ENCODE results near the gene SLC30A5. TPM values are rescaled to one million over a fixed set of nuclear protein-coding genes. Genes with fewer than 3 reads are reported as not detected.
"Not testable (repeated sequence)": the region's sequence is repeated elsewhere in the genome, so short reads cannot be mapped to it uniquely, and the experiment has no call there.

Gene SLC30A5
- total and polyA plus RNA-seq, 2 experiments from 2014 or later = 41.2 to 54.3 TPM

GRCh38 chr5:69140827-69141226 lies 47.0 kb downstream of the SLC30A5 start:
- Histone ChIP-seq H3K4me1 (ENCODE audit: low read depth) (no peaks in the 10 kb centered on the region), H3K27me3 (no peaks in the 10 kb centered on the region), H3K27ac (no peak overlapping the region), H3K36me3 (no peaks in the 10 kb centered on the region), H3K9me3 (ENCODE audit: low read depth) (no peaks in the 10 kb centered on the region), H3K4me3 (no peak overlapping the region)
- no peak for TF ChIP-seq CTCF (IDR thresholded peaks at IDR 0.05; ENCODE audit: low read depth, low read length)
- no peak for DNase-seq (ENCODE audit: low read depth in 1 of 2, low spot score in 1 of 2)

- H3K9me3 ChIP-seq (ENCODE audit: low read depth) = not testable (repeated sequence)
These were observed 54.8 kb downstream of the SLC30A5 start for GRCh38 chr5:69148576-69148975.

GRCh38 chr5:69148981-69149675 lies 55.3 kb downstream of the SLC30A5 start:
- no peak for DNase-seq (ENCODE audit: low read depth in 1 of 2, low spot score in 1 of 2)
- Histone ChIP-seq H3K36me3 (no peaks in the 10 kb centered on the region), H3K27me3 (no peaks in the 10 kb centered on the region), H3K4me1 (ENCODE audit: low read depth) (no peaks in the 10 kb centered on the region), H3K27ac (no peak overlapping the region), H3K9me3 (ENCODE audit: low read depth) (no peaks in the 10 kb centered on the region), H3K4me3 (no peak overlapping the region)
- no peak for TF ChIP-seq CTCF (IDR thresholded peaks at IDR 0.05; ENCODE audit: low read depth, low read length)

More at GRCh38 chr5:69148576-69148975, 54.8 kb downstream of the SLC30A5 start:
- not testable (repeated sequence) for H3K4me3 ChIP-seq; H3K27ac ChIP-seq; DNase-seq (ENCODE audit: low read depth in 1 of 2, low spot score in 1 of 2); H3K4me1 ChIP-seq (ENCODE audit: low read depth); H3K36me3 ChIP-seq; H3K27me3 ChIP-seq

GRCh38 chr5:69149676-69150010 lies 55.8 kb downstream of the SLC30A5 start:
- no peak for DNase-seq (ENCODE audit: low read depth in 1 of 2, low spot score in 1 of 2)
- no peaks in the 10 kb centered on the region for H3K9me3 ChIP-seq (ENCODE audit: low read depth)
- no peak for TF ChIP-seq CTCF (IDR thresholded peaks at IDR 0.05; ENCODE audit: low read depth, low read length)
- no peaks in the 10 kb centered on the region for H3K4me1 ChIP-seq (ENCODE audit: low read depth)
- H3K27me3 ChIP-seq = no peaks in the 10 kb centered on the region
- H3K4me3 ChIP-seq = no peak overlapping the region
- no peak overlapping the region for H3K27ac ChIP-seq
- no peaks in the 10 kb centered on the region for H3K36me3 ChIP-seq

- no peaks in the 10 kb centered on the region for H3K36me3 ChIP-seq
- H3K4me3 ChIP-seq = no peak overlapping the region
- H3K27ac ChIP-seq = no peak overlapping the region
- no peaks in the 10 kb centered on the region for H3K9me3 ChIP-seq (ENCODE audit: low read depth)
- DNase-seq (ENCODE audit: low read depth in 1 of 2, low spot score in 1 of 2) = no peak
- H3K4me1 ChIP-seq (ENCODE audit: low read depth) = no peaks in the 10 kb centered on the region
- no peaks in the 10 kb centered on the region for H3K27me3 ChIP-seq
- TF ChIP-seq CTCF (IDR thresholded peaks at IDR 0.05; ENCODE audit: low read depth, low read length) = no peak
These were observed 58.9 kb downstream of the SLC30A5 start for GRCh38 chr5:69152731-69153130.

- DNase-seq (ENCODE audit: low read depth in 1 of 2, low spot score in 1 of 2) = no peak
- H3K4me3 ChIP-seq = no peak overlapping the region
- no peaks in the 10 kb centered on the region for H3K27me3 ChIP-seq
These were observed 62.6 kb downstream of the SLC30A5 start for GRCh38 chr5:69156456-69156855.

More at GRCh38 chr5:69156456-69156855, 62.6 kb downstream of the SLC30A5 start:
- Histone ChIP-seq H3K36me3 (no peaks in the 10 kb centered on the region), H3K9me3 (ENCODE audit: low read depth) (no peaks in the 10 kb centered on the region), H3K27ac (no peak overlapping the region), H3K4me1 (ENCODE audit: low read depth) (no peaks in the 10 kb centered on the region)
- TF ChIP-seq CTCF (IDR thresholded peaks at IDR 0.05; ENCODE audit: low read depth, low read length) = no peak
